B cell (primary cell): ENCODE measurements around the gene TXNDC11. TPM values are rescaled to one million over a fixed set of nuclear protein-coding genes. Genes with fewer than 3 reads are reported as not detected.
"Not testable (repeated sequence)": the region's sequence is repeated elsewhere in the genome, so short reads cannot be mapped to it uniquely, and the experiment has no call there.

Source experiments
- ATAC-seq: fragments of 200-7000 bp; cut with Tn5 transposase; one replicate; pipeline ENCODE4 v1.10.0; 2021; ENCODE audit warnings: low read depth, mild to moderate bottlenecking, moderate number of reproducible peaks, moderate library complexity
- CTCF ChIA-PET: fragments of 350-600 bp; sonication (Branson Sonifier 250); formaldehyde crosslinking; loops from one replicate; lab custom pipeline; 2021; ENCODE audit warnings: antibody characterized with exemption, inconsistent platforms; lab: Charles Lee
- POLR2A ChIA-PET: fragments of 350-600 bp; sonication (Branson Sonifier 250); formaldehyde crosslinking; loops from one replicate; lab custom pipeline; 2021; ENCODE audit warnings: antibody characterized with exemption; lab: Charles Lee
- DNase-seq: peaks from one replicate; pipeline ENCODE4 v3.0.0; 2013
- H2AFZ ChIP-seq: 2 replicates; pipeline ENCODE4 v1.6.1; 2012; ENCODE audit warnings: mild to moderate bottlenecking, low read depth, low read length; ENCODE audit not compliant: insufficient read depth, poor library complexity, severe bottlenecking
- H3K27ac ChIP-seq, 2 donors: 1 replicate in 1 of 2; 2 replicates in 1 of 2; pipeline ENCODE4 v1.5.1; 2012 to 2013; ENCODE audit warnings: low read length in 2 of 2, mild to moderate bottlenecking in 2 of 2, moderate library complexity in 1 of 2
- H3K27me3 ChIP-seq, 4 experiments: fragments of 200-600 bp in 1 of 4; sonication (generic) in 1 of 4; replicated peaks in 1 of 4; 1 replicate in 2 of 4; 2 replicates in 2 of 4; pipeline versions ENCODE4 v1.6.1 to v1.7.0; 2013 to 2016; ENCODE audit warnings: low read length in 3 of 4, mild to moderate bottlenecking in 2 of 4, mixed read lengths in 1 of 4, moderate library complexity in 1 of 4; ENCODE audit not compliant: insufficient read depth in 4 of 4, control insufficient read depth in 3 of 4; ENCODE audit errors: control extremely low read depth in 1 of 4
- H3K36me3 ChIP-seq, 2 experiments: replicated peaks in 1 of 2; 1 replicate in 1 of 2; 2 replicates in 1 of 2; pipeline versions ENCODE4 v1.6.1 to v1.7.1; 2013; ENCODE audit warnings: low read length in 1 of 2; ENCODE audit not compliant: insufficient read depth in 2 of 2, control insufficient read depth in 1 of 2; ENCODE audit errors: control extremely low read depth in 1 of 2, extremely low read depth in 1 of 2
- H3K4me1 ChIP-seq, 2 donors: fragments of 200-600 bp in 1 of 2; sonication (generic) in 1 of 2; 1 replicate in 1 of 2; 2 replicates in 1 of 2; pipeline versions ENCODE4 v1.5.1 to v1.6.1; 2013 to 2017; ENCODE audit warnings: low read length in 2 of 2; ENCODE audit not compliant: control insufficient read depth in 2 of 2, insufficient read depth in 2 of 2
- H3K4me2 ChIP-seq: replicated peaks from 2 replicates; pipeline ENCODE3; 2012; ENCODE audit warnings: mild to moderate bottlenecking, low read depth, low read length; ENCODE audit not compliant: poor library complexity, severe bottlenecking
- H3K4me3 ChIP-seq, 5 experiments: fragments of 200-600 bp in 1 of 5; sonication (generic) in 1 of 5; 1 replicate in 3 of 5; 2 replicates in 2 of 5; pipeline versions ENCODE4 v1.5.1 to v1.7.0; 2011 to 2016; ENCODE audit warnings: low read length in 4 of 5, mild to moderate bottlenecking in 4 of 5, low read depth in 2 of 5, control low read depth in 1 of 5, moderate library complexity in 1 of 5; ENCODE audit not compliant: insufficient read depth in 1 of 5; ENCODE audit errors: control extremely low read depth in 1 of 5, extremely low read depth in 1 of 5
- H3K79me2 ChIP-seq: fragments of 200-600 bp; sonication (generic); one replicate; pipeline ENCODE4 v1.6.0; 2016; ENCODE audit warnings: low read length; ENCODE audit not compliant: control insufficient read depth, insufficient read depth
- H3K9ac ChIP-seq: fragments of 200-600 bp; sonication (generic); 2 replicates; pipeline ENCODE4 v1.6.1; 2017; ENCODE audit warnings: mild to moderate bottlenecking, low read length, moderate library complexity
- H3K9me3 ChIP-seq, 3 donors: one replicate each; pipeline versions ENCODE4 v1.6.1 to v1.7.1; 2013; ENCODE audit warnings: low read length in 2 of 3; ENCODE audit not compliant: control insufficient read depth in 2 of 3, insufficient read depth in 1 of 3; ENCODE audit errors: control extremely low read depth in 1 of 3
- H4K20me1 ChIP-seq: 2 replicates; pipeline ENCODE4 v1.6.0; 2012; ENCODE audit warnings: mild to moderate bottlenecking, low read length; ENCODE audit not compliant: insufficient read depth, control insufficient read depth, poor library complexity, severe bottlenecking
- H3K27ac Mint-ChIP-seq: one replicate; pipeline ENCODE4 v1.8.0; 2021; ENCODE audit warnings: mixed read lengths
- H3K27me3 Mint-ChIP-seq: one replicate; pipeline ENCODE4 v1.8.0; 2021; ENCODE audit warnings: mixed read lengths
- H3K4me1 Mint-ChIP-seq: one replicate; pipeline ENCODE4 v1.8.0; 2021; ENCODE audit warnings: mixed read lengths
- H3K4me3 Mint-ChIP-seq: one replicate; pipeline ENCODE4 v1.8.0; 2021; ENCODE audit warnings: mixed read lengths
- H3K9me3 Mint-ChIP-seq: one replicate; pipeline ENCODE4 v1.8.0; 2022; ENCODE audit warnings: mixed read lengths; ENCODE audit not compliant: insufficient read depth
- WGBS: methylation state at CpG from one replicate; pipeline ENCODE4 v1.1.5; 2013; ENCODE audit warnings: missing lambda C conversion rate; ENCODE audit not compliant: insufficient coverage; 5-methylcytosine and 5-hydroxymethylcytosine counted together
- intact Hi-C: fragments of 100-400 bp; cut with micrococcal nuclease; formaldehyde crosslinking; loops from one replicate; pipeline ENCODE4 v1.10.0; 2022
- polyA plus RNA-seq: library from polyadenylated mRNA; depleted of rRNA; stranded (reverse); fragments of >200 nt; gene quantifications from 2 replicates; pipeline ENCODE4 v1.2.3, GENCODE V29; 2012
- total RNA-seq, 2 donors: library from RNA; stranded (reverse); fragments of 120-200 nt in 1 of 2; gene quantifications; 1 replicate in 1 of 2; 2 replicates in 1 of 2; pipeline versions ENCODE4 v1.2.3 to v1.2.4, GENCODE V29; 2013 to 2022

Gene TXNDC11
- total and polyA plus RNA-seq, 2 donors (not counting 1 experiment from before 2014, with no cell fraction given), result 50.2 to 76.9 TPM

GRCh38 chr16:11784980-11785599, 42.4 kb upstream of the TXNDC11 start:
- H4K20me1 ChIP-seq, H3K9ac ChIP-seq, DNase-seq, H3K36me3 ChIP-seq, H3K4me3 ChIP-seq, H3K4me3 Mint-ChIP-seq, H3K27me3 ChIP-seq, intact Hi-C loops, ATAC-seq, H3K27me3 Mint-ChIP-seq, H3K9me3 Mint-ChIP-seq, H3K9me3 ChIP-seq, H2AFZ ChIP-seq: not testable (repeated sequence)
- ChIA-PET CTCF (interaction anchor here (0.7 to 7.8 kb wide), 3 partner anchors 8 to 22 kb away, joined by 3 to 67 read pairs (median 3); partner anchors contain the start of gene ZC3H7A), POLR2A (interaction anchor here (0.7 to 4.8 kb wide), 6 partner anchors 9 to 253 kb away, joined by 3 to 28 read pairs (median 4); partner anchors contain the start of gene ZC3H7A)
- Mint-ChIP-seq H3K27ac (peak overlapping the region; percentile 81), H3K4me1 (peaks cover 59% of the 10 kb centered on the region)
- 76% methylated on average over 9 of the region's 13 CpGs for whole genome bisulfite sequencing
- Histone ChIP-seq H3K79me2 (peaks cover 86% of the 10 kb centered on the region), H3K4me2 (peak overlapping the region; percentile 32), H3K4me1 (peaks cover 31 to 41% of the 10 kb centered on the region in 2 donors), H3K27ac (peak overlapping the region in 1 of 2 donors; percentile 98)

GRCh38 chr16:11784381-11784780, 41.7 kb upstream of the TXNDC11 start:
- Histone ChIP-seq H3K27ac (peak overlapping the region; percentile 98), H3K4me1 (peaks cover 31 to 41% of the 10 kb centered on the region in 2 donors), H3K79me2 (peaks cover 86% of the 10 kb centered on the region)
- Mint-ChIP-seq H3K4me1 (peaks cover 58% of the 10 kb centered on the region), H3K4me3 (peak overlapping the region; percentile 41), H3K27ac (peak overlapping the region; percentile 74)
- DNase-seq, H3K4me2 ChIP-seq, H3K4me3 ChIP-seq, H3K9me3 ChIP-seq, H3K27me3 ChIP-seq, H3K27me3 Mint-ChIP-seq, H3K36me3 ChIP-seq, intact Hi-C loops, H3K9ac ChIP-seq, H3K9me3 Mint-ChIP-seq, H2AFZ ChIP-seq, ATAC-seq, H4K20me1 ChIP-seq: not testable (repeated sequence)
- ChIA-PET CTCF (interaction anchor here (0.7 to 7.8 kb wide), 6 partner anchors 9 to 829 kb away, joined by 3 to 67 read pairs (median 3); partner anchors contain the start of gene ZC3H7A), POLR2A (interaction anchor here (0.9 to 4.8 kb wide), 3 partner anchors 9 to 26 kb away, joined by 4 to 28 read pairs (median 5); partner anchors contain the start of gene ZC3H7A)
- WGBS, result no CpG with 5 or more reads among the region's 6 CpGs
